ENCODE data around the gene PSMB1.

PSMB1 gene

DNA sequence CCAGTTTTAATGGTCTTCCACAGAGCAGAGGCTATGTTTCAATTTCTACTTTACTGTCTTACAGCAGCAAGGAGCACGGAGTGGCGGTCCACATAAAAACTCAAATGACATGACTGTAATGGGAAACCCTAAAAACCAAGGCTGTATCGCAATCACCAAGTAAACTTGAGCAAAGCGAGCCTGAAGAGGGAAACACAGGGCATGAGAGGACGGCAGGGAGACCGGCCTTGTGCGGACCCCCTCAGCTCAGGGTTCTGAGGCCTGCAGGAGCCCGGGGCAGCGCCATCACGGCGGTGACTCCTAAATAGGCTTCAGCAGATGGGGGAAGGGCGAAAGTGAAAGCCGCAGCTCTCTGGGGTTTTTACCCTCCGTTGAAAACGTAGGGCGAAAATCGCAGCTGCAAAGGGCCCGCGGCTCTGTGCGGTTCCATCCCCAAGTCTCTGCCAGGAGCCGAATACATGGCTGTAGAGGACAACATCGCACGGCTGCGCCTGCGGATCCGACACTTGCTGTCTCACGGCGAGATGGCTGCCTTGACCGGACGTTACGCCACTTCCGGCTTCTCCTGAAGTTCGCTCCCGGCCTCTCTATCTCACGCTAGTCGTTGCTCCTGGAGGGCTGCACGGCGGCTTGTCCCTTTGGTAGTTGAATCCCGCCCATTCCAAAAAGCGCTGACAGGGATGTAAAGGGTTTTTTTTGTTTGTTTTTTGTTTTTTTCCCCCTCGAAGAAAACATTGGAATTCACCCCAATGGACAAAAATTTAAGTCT, at the start of gene PSMB1:
Gene PSMB1, minus strand, starts transcription at position 543 of the 769 bp plus-strand sequence. Its CDS starts 65 bp downstream, at position 478.
- DNase-seq = peak; percentile 94

DNA sequence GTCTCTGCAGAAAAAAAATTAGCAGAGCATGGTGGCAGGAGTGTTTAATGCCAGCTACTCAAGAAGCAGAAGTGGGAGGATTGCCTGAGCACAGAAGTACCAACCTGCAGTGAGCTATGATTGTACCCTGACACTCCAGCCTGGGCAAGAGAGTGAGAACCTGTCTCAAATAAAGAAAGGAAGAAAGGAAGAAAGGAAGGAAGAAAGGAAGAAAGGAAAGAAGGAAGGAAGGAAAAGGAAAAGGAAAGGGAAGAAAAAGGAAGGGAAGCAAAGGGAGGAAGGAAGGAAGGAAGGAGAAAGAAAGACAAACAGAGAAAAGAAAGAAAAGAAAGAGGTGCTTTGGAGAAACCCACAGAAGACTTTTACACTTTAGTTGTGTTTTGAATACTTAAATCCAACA, 44.2 kb upstream of the PSMB1 start:
- no peak for DNase-seq

DNA sequence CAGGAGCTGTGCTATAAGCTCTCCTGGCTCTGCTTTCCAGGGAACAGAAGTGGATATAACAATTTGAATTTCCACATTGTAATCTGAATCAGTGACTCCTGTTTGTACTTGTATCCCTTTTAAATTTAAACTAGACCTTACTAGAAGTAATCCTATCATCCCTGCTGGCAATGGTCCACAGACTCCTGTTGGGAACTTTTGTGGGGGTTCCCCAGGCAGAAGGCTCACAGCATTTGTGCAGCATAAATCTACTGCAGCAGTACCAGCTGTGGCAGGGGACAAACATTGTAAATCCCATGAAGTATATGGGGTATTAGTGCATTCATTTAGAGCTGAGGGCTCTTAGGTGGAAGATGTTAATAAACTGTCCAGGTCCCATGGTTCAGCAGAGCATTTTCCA, 43.3 kb upstream of the PSMB1 start:
- DNase-seq = no peak

DNA sequence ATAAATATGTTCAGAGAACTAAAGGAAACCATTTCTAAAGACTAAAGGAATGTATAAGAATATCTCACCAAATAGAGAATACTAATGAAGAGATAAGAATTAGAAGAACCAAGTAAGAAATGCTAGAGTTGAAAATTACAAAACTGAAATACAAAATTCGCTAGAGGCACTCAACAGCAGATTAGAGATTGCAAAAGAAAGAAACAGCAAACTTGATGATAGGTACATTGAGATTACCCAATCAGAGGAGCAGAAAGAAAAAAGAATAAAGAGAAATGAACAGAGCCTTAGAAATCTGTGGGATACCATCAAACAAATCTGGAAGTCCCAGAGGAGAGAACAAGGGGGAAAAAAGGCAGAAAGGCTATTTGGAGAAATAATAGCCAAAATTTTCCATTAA, 37.6 kb upstream of the PSMB1 start:
- DNase-seq = no peak

DNA sequence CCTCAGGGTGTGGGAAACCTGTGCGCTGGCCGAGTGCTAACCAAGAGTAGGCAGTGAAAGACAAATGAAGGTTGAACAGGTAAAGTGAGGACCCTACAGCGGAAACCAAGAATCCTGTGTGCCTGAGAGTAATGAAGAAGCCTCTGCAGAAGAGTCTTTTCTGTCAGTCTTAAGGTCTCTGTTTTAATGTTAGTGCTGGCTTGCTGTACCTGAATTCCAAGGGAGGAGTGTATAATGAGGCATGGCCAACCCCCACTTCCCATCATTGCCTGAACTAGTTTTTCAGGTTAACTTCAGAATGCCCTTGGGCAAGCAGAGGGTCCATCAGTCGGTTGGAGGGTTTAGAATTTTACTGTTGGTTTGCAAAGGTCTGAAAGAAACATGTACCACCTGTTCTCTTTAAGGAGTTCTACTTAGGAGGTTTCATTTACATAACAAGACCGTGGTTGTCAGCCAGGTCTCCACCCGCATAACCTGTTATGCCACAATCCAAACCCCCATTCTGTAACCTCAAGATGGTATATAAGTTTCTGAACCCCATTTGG, 31.9 kb upstream of the PSMB1 start:
- DNase-seq = no peak

DNA sequence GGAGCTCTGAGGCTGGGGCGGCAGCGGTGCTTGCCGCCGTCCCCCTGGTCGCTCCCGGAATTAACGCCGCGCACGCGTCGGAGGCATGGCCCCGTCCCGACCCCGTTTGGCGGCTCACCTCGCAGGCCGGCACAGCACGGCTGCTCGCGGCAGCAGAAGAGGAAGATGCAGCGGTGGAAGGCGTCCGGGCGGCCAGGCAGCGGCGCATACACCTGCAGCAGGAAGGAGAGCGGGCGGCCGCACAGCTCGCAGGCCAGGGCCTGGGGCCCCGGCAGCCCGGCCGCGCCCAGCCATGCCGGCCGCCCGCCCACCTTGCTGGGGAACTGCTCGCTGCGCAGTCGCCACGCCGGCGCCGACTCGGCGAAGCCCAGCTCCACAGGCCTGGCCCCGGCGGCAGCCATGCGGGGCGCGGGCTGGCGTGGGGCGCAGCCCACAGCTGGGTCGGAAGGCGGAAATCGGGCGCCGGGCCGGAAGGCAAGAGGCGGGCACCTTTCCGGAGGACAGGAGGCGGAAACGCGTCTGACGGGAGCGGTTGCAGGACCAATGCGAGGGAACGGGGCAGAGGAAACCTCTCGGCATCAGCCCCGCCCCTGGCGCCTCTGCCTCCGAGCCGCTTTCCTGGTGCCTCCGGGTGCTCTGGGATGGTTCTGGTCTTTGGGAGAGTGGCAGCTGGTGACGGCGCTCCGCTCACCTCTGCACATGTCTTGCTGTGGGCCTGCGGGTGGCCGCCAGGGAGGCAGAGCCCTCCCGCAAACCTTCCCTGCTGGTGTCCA, 31.3 kb upstream of the PSMB1 start, which contains the start of gene PDCD2:
Gene PDCD2, minus strand, starts transcription at position 457 of the 773 bp plus-strand sequence. Its CDS starts 56 bp downstream, at position 401.
- peak; percentile 93 for DNase-seq

DNA sequence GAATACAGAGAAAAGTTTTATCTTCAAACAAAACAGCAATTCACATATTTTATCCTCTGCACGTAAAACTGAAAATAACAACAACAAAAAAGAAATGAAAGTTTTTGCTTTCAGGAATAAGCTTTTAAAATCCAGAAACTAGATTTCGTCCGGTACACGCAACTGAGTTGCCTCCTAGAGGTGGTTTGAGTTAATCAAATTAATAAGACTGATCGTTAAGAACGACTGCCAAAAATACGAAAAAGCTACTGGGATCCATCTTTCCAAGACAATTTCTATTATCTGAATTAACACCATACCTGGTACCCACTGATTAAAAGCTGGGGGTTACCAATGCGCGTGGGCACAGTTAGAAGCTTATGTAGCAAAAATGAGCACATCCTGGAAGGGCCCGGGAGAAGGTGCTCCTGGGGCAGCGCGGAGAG, 30.7 kb upstream of the PSMB1 start:
- no peak for DNase-seq

DNA sequence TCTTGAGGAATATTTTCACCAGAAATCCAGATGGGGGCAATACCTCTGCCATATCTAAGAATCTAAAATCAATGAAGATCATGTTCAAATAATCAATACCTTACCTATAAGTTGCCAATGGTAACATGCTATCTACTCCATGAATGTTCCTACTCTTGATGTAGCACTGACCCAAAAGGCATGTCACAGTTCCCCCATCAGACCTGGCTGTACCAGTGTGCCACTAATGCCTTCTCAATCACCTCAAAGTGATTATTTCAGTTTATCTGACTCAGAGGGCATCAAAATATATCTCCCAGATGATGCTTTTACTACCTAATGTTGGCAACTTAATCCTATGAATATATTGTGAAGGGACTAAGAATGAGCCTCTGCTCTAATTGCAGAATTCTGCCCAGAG, 25.8 kb upstream of the PSMB1 start:
- no peak for DNase-seq

DNA sequence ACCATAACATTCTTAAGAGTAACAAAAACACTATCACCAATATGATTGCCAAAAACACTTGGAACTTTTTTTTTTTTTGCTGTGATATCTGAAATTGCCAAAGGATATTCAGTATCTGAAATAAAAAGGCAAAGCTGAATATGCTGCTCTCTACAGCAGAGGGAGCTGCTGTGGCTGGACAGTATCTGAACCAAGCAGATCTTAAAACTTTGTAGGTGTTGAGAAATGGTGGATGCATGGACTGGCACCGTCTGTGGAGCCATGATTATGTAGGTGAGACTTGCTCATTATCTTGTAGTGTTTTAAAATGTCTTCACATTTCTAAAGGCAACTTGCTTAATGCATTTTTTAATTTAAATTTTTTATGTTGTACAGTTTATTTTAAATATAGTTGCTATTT, 22.1 kb upstream of the PSMB1 start:
- DNase-seq = no peak

DNA sequence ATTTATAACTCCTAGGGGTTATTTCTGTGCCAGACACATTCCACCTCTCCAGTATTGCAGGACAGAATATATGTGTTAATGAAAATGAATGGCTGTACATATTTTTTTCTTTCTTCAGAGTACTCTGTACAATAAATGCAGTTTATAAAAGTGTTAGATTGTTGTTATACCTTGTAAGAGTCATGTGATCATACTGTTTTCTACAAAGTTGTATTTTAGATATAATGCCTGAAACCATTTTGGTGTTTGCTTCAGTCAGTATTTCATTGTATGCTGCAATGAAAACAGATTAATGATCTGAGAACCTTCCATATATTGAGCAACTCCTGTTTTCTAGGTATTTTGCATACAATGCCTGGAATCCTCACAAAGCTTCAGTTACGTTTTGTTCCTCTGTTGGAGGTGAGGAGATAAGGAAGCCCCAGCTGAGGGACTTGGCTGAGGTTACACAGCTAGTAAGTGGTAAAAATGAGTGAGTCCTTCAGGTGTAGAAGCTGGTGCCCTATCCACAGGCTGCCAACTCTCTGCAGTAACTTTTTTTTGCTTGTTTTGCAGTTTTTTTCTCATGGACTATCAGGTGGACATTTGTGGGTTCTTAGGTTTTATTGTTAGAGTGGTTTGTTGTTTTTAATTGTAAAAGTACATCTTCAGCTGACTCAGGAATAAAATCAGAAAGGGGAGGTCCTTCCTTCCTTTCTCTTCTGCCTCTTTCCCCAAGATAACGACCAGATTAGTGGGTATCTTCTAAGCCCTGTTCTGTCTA, 19.8 kb upstream of the PSMB1 start:
- DNase-seq = no peak

DNA sequence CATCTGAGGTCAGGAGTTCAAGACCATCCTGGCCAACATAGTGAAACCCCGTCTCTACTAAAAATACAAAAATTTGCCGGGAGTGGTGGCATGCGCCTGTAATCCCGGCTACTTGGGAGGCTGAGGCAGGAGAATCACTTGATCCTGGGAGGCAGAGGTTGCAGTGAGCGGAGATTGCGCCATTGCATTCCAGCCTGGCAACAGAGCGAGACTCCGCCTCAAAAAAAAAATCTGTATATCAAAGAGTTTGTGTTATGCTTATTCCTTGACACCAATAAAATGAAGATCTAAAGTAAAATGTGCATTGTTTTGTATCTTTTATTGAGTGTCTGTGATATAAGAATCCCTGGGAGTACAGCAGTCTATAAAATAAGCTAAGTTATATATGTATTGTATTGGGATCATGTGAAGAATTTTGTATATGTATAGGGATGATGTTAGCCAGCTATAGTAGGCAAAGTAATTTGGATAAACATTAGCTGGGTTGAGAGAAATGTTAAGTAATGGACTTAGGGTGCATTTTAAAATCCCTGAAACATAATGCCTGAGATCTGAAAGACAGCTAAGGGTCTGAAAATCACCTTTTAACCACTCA, 11.9 kb upstream of the PSMB1 start:
- no peak for DNase-seq

DNA sequence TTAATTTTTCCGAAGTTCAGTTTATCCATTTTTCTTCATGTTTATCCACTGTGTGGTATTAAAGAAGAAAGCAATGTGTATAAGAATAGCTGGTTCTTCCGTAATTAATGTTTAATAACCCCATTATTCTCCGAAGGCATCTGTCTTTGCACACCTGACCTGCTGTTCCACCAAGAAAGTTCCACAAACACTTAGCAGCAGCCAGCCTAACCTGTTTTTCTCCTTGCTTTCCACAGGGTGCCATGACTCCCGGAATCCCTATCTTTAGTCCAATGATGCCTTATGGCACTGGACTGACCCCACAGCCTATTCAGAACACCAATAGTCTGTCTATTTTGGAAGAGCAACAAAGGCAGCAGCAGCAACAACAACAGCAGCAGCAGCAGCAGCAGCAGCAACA, 8.4 kb upstream of the PSMB1 start:
- no peak for DNase-seq

DNA sequence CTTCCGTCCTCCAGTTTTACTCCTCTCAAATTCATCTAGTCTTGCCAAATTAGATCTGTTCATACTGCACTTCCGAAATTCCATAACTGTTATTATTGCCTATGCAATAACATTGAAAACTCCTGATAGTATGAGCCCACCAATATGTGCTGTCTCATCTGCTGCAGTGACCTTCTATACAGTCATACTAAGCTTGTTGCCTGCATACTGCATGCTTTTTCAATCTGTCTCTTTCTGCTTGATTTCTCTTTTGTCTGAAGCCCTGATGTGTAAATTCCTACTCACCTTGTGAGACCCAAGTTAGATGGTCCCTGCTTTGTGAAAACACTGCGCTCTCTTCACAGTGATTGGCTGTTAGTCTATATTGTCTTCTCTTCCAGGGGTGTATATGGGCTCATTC, 2.2 kb upstream of the PSMB1 start:
- DNase-seq = no peak

DNA sequence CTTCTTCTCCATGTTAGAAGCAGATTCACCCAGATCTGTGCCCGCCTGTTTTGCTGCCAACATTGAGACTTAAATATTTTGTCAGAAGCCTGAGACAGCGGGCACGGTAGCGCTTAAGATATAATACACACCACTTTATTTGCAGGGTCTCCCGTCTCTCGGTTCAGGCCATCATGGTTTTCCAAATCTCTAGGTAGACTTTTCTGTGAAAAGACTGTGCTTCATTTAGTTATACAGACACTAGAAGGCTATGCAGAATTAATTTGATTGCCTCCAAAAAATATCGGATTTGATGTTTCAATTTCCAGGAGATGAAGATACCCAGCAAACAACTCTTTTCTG, 1.7 kb upstream of the PSMB1 start:
- DNase-seq = no peak

DNA sequence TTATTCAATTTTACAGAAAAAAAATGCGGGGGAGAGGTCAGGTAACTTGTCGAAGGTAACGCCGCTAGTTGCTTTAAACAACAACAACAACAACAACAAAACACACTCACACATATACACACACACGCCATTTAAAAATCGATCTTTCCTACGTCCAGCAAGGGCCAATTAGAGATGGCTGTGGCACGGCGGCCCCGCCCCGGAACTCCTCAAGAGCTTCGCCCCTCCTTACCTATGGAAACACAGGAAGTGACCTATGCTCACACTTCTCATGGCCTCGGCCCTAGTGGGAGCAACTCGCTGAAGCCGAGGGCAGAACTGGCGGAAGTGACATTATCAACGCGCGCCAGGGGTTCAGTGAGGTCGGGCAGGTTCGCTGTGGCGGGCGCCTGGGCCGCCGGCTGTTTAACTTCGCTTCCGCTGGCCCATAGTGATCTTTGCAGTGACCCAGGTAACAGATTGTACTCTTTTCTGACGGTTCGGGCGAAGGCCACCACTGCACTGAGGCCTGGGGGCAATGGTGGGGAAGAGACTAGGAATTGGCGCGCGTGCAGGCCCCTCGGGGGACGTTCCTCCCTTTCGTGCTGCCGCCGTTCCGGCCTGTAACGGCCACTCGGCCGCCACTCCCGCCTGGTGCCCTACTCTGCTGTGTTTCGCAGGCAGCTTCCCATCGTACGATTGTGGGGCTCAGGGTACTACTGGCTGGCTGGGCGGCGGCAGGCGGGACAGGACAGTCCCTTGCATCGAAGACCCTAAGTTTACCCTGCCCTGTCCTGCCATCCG, 1.1 kb upstream of the PSMB1 start, which contains the start of gene TBP:
Gene TBP, plus strand, starts transcription at position 357 of the 783 bp plus-strand sequence. CDS start 2,661 bp downstream, outside the sequence.
- DNase-seq = peak; percentile 99

DNA sequence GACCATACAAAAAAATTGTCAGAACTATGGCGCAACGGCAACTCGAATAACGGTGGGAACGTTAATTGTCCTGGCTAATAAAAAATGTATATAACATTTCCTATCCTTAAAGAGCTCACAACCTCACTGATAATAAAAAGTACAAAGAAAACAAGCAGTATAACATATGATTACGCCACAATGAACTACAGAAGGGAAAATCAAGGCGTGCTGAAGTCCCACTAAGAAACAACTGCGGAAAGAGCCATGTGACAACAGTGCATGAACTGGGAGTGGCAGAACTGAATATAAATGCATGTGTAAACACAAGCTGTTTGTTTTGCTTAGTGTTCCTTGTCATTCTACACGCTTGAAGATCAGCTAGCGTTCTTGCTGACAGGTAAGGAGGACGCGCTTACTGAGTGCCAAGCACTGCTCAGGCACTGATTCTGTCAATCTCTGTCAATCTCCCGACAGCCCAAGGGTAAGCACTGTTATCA, 466 bp upstream of the PSMB1 start:
- peak; percentile 84 for DNase-seq

DNA sequence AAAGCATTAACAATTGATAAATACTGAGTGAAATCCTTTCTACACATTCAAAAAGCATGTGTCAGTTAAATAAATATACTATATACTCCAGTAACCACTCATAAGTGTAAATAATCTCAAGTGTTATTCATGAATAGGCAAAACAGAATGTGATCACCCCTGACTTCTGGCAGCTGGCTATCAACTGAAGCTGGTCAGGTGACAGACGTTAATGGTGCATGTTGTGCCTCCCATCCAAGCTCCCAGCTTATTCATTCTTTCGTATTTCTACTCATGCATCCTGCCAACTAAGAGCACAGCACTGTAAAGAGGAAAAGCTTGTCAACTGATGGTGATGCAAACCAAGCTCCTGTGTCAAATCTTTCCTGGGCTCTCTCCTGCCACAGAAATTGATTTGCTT, 7.7 kb downstream of the PSMB1 start:
- no peak for DNase-seq

DNA sequence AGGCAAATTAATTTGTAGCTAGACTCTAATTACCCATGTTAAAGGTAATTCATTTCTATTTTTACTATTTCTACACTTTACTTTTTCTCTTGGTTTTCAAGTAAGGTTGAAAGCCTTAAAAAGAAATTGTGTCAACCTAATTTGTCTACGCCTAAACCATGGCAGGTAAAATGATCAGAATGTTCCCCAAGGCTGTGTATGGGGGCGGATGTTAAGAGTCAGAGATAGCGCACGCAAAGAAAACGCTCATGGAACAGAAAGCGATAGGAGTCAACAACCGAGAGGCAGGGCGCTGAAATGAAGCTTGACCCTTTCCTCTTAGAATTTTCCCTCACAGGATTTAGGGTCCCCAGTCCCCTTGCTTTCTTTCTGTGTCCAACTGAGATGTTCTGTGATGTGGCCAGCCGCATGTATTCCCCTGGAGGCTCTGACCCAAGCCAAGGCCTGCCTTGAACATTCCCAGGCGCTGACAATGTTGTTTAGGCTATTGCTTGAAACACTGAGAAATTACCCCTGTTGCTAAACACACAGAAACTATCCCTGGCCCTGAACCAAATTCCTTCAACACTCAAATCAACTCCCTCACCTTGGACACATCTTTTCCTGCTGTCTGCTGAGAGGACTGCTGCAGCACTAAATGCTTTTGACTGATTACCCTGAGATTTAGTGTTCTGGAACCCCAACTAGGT, 10.9 kb downstream of the PSMB1 start:
- no peak for DNase-seq

DNA sequence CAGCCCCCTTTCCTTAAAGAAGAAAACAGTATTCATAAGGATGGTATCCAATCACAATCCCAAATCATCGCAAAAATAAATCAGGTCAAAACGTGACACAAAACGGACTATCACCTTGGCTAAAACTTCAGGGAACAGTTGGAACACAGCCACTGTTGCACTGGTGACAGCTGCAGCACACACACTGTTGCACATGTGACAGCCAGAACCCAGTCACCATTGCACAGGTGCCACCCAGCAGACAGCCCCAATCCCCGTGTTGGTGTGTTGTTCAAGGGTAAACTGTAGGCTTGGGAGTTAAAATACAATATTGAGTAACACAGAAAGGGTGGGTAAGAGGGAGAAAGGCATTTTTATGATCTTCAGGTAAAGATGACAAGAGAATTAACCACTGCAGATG, 15.8 kb downstream of the PSMB1 start:
- DNase-seq = no peak

DNA sequence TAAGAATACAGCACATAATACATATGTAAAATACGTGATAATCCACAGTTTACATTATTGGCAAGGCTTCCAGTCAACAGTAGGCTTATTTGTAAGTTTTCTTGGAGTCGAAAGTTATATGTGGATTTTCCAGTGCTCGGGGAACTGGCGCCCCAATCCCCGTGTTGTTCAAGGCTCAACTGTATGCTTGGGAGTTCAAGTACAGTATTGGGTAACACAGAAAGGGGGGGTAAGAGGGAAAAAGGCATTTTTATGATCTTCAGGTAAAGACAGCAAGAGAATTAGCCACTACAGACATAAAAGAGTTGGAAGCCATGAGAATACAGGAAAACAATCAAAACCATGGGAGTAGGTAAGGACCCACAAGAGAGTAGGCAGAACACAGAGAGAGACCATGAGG, 16.4 kb downstream of the PSMB1 start:
- DNase-seq = no peak

DNA sequence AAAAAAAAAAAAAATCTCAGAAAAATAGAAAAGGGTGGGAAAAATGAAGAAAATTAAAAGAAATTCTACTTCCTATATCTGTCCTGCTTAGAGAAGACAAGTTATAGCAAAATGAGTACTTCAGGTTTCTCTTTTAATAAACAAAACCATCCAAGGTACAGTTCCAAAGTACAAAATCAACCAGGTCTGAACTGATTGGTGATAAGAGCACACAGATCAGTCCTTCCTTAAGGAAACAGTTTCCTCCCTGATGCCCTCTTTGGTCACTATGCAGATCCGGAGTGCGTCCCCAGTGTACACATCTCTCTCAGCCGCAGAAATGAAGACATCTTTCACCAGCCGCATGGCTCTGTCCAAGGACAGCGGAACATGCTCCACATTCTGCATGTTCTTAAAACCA, 18.1 kb downstream of the PSMB1 start:
- no peak for DNase-seq

Data from midbrain (tissue), 1 donor.